Hepatocyte (in vitro differentiated cells): ENCODE measurements around the gene FSHB. TPM values are rescaled to one million over a fixed set of nuclear protein-coding genes. Genes with fewer than 3 reads are reported as not detected.
"Not testable (repeated sequence)": the region's sequence is repeated elsewhere in the genome, so short reads cannot be mapped to it uniquely, and the experiment has no call there.

Experiments
- DNase-seq: peaks from one replicate; pipeline ENCODE4 v3.0.0-alpha.2; 2016; ENCODE audit warnings: low spot score
- H2AFZ ChIP-seq: fragments of 200-600 bp; sonication (generic); 2 replicates; pipeline ENCODE4 v1.6.0; 2016; ENCODE audit warnings: antibody characterized with exemption, mild to moderate bottlenecking
- H3K27ac ChIP-seq: fragments of 200-600 bp; sonication (generic); 2 replicates; pipeline ENCODE4 v1.5.1; 2016; ENCODE audit warnings: mild to moderate bottlenecking
- H3K27me3 ChIP-seq: fragments of 200-600 bp; sonication (generic); 2 replicates; pipeline ENCODE4 v1.6.1; 2016
- H3K36me3 ChIP-seq: fragments of 200-600 bp; sonication (generic); replicated peaks from 2 replicates; pipeline ENCODE4 v1.5.1; 2016; ENCODE audit warnings: low read depth; ENCODE audit not compliant: insufficient read depth
- H3K4me1 ChIP-seq: fragments of 200-600 bp; sonication (generic); 2 replicates; pipeline ENCODE4 v1.5.1; 2016; ENCODE audit warnings: mild to moderate bottlenecking, moderate library complexity; ENCODE audit not compliant: insufficient read depth
- H3K4me2 ChIP-seq: fragments of 200-600 bp; sonication (generic); 2 replicates; pipeline ENCODE4 v1.6.0; 2016
- H3K4me3 ChIP-seq: fragments of 200-600 bp; sonication (generic); 2 replicates; pipeline ENCODE4 v1.5.1; 2016; ENCODE audit warnings: mild to moderate bottlenecking
- H3K79me2 ChIP-seq: fragments of 200-600 bp; sonication (generic); 2 replicates; pipeline ENCODE4 v1.6.0; 2017; ENCODE audit warnings: mild to moderate bottlenecking
- H3K9me2 ChIP-seq: fragments of 200-600 bp; sonication (generic); replicated peaks from 2 replicates; pipeline ENCODE4 v1.6.0; 2017; ENCODE audit warnings: mild to moderate bottlenecking; ENCODE audit not compliant: insufficient read depth
- H3K9me3 ChIP-seq: fragments of 200-600 bp; sonication (generic); 2 replicates; pipeline ENCODE4 v1.5.1; 2016; ENCODE audit warnings: low read depth, mild to moderate bottlenecking
- H4K20me1 ChIP-seq: fragments of 200-600 bp; sonication (generic); 2 replicates; pipeline ENCODE4 v1.6.0; 2016; ENCODE audit warnings: mild to moderate bottlenecking; ENCODE audit not compliant: insufficient read depth, poor library complexity, severe bottlenecking
- EZH2 ChIP-seq: fragments of 200-600 bp; sonication (generic); IDR thresholded peaks from 2 replicates; pipeline ENCODE4 v1.6.1; 2016; ENCODE audit warnings: antibody characterized with exemption, mild to moderate bottlenecking, borderline replicate concordance
- EZH2phosphoT487 ChIP-seq: fragments of 200-600 bp; sonication (generic); IDR thresholded peaks from one replicate; pipeline ENCODE4 v1.6.1; 2018; ENCODE audit warnings: antibody characterized with exemption, mild to moderate bottlenecking, low read depth, moderate library complexity; ENCODE audit not compliant: unreplicated experiment, severe bottlenecking
- WGBS: methylation state at CpG from one replicate; pipeline ENCODE4 v1.1.6; 2016; ENCODE audit warnings: low lambda C conversion rate; ENCODE audit errors: missing lambda C conversion rate; 5-methylcytosine and 5-hydroxymethylcytosine counted together
- polyA plus RNA-seq: library from polyadenylated mRNA; unstranded; fragments of >200 nt; fragmentation: Nextera tagmentation; extraction: Ambion mirVana; gene quantifications from 2 replicates; pipeline ENCODE4 v1.2.1, GENCODE V29; 2016
- total RNA-seq: library from RNA; depleted of rRNA; stranded (reverse); fragments of >200 nt; gene quantifications from 2 replicates; pipeline ENCODE4 v1.2.3, GENCODE V29; 2014
- TF ChIP-seq, protein P1 (sequence below): fragments of 200-600 bp; sonication (generic); IDR thresholded peaks from 2 replicates; pipeline ENCODE4 v1.5.1; 2016; ENCODE audit warnings: antibody characterized with exemption, mild to moderate bottlenecking; ENCODE audit not compliant: poor library complexity

The FSHB gene
- total and polyA plus RNA-seq, 2 experiments from 2014 or later, result not detected

DNA sequence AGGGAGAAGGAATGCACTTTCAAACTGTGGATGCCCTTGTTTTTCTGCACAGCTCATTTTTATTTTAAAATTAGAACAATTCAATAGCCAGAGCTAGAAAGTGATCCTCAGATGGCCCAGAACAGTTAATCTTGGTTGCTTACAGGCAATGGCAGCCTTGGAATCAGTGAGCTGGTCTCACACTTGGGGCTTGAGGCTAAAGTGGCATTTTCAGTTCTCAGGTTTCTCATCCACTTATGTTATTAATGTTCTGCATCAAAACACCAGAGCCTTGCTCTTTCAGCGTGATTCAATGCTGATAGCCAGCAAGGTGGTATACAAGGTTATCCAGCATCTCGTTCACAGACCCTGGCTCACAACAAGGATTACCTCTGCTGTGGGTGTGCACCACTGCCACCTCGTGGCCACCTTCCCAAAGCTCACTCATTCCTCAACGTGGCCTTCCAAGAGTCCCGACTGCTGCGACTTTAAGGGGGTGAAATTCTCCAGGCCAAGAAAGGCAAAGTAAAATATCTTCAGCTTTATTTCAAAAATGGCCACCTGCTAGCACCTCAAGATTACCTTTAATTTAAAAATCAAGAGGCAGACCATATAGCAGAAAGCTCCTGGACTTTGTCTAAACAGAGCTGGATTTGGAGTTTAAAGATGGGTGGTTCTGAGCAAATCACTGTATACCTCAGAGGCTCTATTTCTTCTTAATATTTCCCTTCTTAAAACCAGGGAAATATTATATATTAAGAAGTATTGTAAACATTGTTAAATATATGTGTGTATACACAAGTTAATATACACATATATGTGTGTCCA, 34.2 kb upstream of the FSHB start:
- Histone ChIP-seq H3K9me3 (no peaks in the 10 kb centered on the region), H3K9me2 (no peaks in the 10 kb centered on the region), H4K20me1 (no peaks in the 10 kb centered on the region), H3K27ac (no peak overlapping the region), H3K4me3 (no peak overlapping the region), H3K4me1 (no peaks in the 10 kb centered on the region), H3K79me2 (no peaks in the 10 kb centered on the region), H3K36me3 (no peaks in the 10 kb centered on the region), H3K27me3 (no peaks in the 10 kb centered on the region), H3K4me2 (no peak overlapping the region), H2AFZ (no peak overlapping the region)
- WGBS, result 15% methylated on average over 6 of the region's 6 CpGs
- TF ChIP-seq, protein P1, sequence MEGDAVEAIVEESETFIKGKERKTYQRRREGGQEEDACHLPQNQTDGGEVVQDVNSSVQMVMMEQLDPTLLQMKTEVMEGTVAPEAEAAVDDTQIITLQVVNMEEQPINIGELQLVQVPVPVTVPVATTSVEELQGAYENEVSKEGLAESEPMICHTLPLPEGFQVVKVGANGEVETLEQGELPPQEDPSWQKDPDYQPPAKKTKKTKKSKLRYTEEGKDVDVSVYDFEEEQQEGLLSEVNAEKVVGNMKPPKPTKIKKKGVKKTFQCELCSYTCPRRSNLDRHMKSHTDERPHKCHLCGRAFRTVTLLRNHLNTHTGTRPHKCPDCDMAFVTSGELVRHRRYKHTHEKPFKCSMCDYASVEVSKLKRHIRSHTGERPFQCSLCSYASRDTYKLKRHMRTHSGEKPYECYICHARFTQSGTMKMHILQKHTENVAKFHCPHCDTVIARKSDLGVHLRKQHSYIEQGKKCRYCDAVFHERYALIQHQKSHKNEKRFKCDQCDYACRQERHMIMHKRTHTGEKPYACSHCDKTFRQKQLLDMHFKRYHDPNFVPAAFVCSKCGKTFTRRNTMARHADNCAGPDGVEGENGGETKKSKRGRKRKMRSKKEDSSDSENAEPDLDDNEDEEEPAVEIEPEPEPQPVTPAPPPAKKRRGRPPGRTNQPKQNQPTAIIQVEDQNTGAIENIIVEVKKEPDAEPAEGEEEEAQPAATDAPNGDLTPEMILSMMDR, result peak; percentile 85
- TF ChIP-seq EZH2phosphoT487, result no peak
- DNase-seq, result peak; percentile 82

DNA sequence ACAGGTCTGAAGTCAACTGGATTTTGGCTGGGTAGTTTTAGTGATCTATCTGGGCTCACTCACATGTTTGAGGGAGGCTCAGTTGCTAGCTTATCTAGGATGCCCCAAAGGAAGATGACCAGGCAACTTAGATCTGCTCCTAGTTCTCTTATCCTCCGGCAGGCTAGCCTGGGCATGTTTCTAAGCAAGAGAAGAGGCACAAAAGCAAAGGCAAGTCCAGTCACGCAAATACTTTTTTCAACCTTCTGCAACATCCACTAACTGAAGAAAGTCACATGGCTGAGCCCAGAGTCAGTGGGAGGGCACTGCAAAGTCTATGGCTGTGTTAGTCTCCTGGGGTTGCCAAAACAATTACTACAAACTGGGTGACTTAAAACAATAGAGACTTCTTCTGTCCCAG, 32.9 kb upstream of the FSHB start:
- no peaks in the 10 kb centered on the region for H3K36me3 ChIP-seq
- no peaks in the 10 kb centered on the region for H3K4me1 ChIP-seq
- no peaks in the 10 kb centered on the region for H3K79me2 ChIP-seq
- no peak overlapping the region for H3K4me2 ChIP-seq
- WGBS, result 89% methylated on average over 2 of the region's 2 CpGs
- no peak overlapping the region for H2AFZ ChIP-seq
- no peaks in the 10 kb centered on the region for H4K20me1 ChIP-seq
- DNase-seq, result no peak
- no peaks in the 10 kb centered on the region for H3K9me3 ChIP-seq
- H3K27ac ChIP-seq, result no peak overlapping the region
- no peak overlapping the region for H3K4me3 ChIP-seq
- H3K9me2 ChIP-seq, result no peaks in the 10 kb centered on the region
- TF ChIP-seq EZH2phosphoT487, result no peak
- TF ChIP-seq, protein P1, result no peak
- TF ChIP-seq EZH2, result no peak
- no peaks in the 10 kb centered on the region for H3K27me3 ChIP-seq

DNA sequence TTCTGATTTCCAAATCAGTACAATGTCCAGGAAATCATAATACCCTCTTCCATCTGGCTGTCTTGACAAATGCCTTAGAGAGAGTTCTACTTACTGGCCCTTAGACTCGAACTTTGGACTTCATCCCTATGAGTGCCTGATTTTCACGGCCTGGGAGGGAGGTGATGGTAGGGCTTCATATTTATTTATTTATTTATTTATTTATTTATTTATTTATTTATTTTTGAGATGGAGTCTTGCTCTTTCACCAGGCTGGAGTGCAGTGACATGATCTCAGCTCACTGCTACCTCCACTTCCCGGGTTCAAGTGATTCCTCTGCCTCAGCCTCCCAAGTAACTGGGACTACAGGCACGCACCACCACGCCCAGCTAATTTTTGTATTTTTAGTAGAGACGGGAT, 27.8 kb upstream of the FSHB start:
- not testable (repeated sequence) for H3K4me2 ChIP-seq, H2AFZ ChIP-seq, H3K4me3 ChIP-seq, H3K27me3 ChIP-seq, H3K9me3 ChIP-seq, H3K27ac ChIP-seq, DNase-seq, H3K79me2 ChIP-seq, H4K20me1 ChIP-seq, H3K36me3 ChIP-seq, H3K4me1 ChIP-seq, H3K9me2 ChIP-seq
- 92% methylated on average over 6 of the region's 6 CpGs for WGBS

DNA sequence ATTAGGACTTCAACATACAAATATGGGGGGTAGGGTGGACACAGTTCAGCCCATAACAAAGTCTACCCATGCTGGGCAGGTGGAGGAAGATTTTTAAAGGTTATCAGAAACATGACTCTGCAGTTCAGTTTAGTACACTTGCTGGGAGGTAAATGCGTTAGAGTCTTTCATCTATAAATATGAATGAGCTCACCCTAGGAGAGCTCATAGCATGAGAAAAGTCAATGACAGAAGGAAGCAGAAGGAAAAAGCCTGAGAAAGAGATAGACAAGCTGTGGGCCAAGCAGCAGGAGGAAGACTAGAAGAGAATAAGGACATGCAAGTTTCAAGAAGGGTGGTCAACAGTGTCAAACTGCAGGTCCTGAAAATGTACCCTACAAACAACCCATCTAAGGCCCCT, 27.0 kb upstream of the FSHB start:
- peak overlapping the region; percentile 49 for H3K27ac ChIP-seq
- no peak overlapping the region for H3K4me2 ChIP-seq
- H3K27me3 ChIP-seq, result no peaks in the 10 kb centered on the region
- H2AFZ ChIP-seq, result no peak overlapping the region
- no peak overlapping the region for H3K4me3 ChIP-seq
- H3K9me2 ChIP-seq, result no peaks in the 10 kb centered on the region
- 50% methylated on average over 1 of the region's 1 CpG for WGBS
- no peaks in the 10 kb centered on the region for H3K9me3 ChIP-seq
- H3K36me3 ChIP-seq, result no peaks in the 10 kb centered on the region
- no peaks in the 10 kb centered on the region for H3K4me1 ChIP-seq
- TF ChIP-seq EZH2phosphoT487 (no peak), EZH2 (no peak)
- TF ChIP-seq, protein P1, result no peak
- no peaks in the 10 kb centered on the region for H4K20me1 ChIP-seq
- DNase-seq, result peak; percentile 13
- H3K79me2 ChIP-seq, result no peaks in the 10 kb centered on the region
